Activated T-cell treated with anti-CD3 and anti-CD28 coated beads, Interleukin-2, amount 50 U/mL, for 4 hours (primary cell): ENCODE results near the gene SERPINE3. TPM values are rescaled to one million over a fixed set of nuclear protein-coding genes. Genes with fewer than 3 reads are reported as not detected.

Experiments
- ATAC-seq, 2 donors: fragments of 200-7000 bp; cut with Tn5 transposase; one replicate each; pipeline ENCODE4 v1.10.0; 2021
- DNase-seq: peaks from one replicate; pipeline ENCODE4 v3.0.0-alpha.2; 2020
- H3K27me3 Mint-ChIP-seq: one replicate; pipeline ENCODE4 v1.8.0; 2021; ENCODE audit warnings: low read depth, mixed read lengths
- H3K36me3 Mint-ChIP-seq: one replicate; pipeline ENCODE4 v1.8.0; 2022; ENCODE audit warnings: mixed read lengths; ENCODE audit not compliant: insufficient read depth
- H3K4me1 Mint-ChIP-seq: one replicate; pipeline ENCODE4 v1.8.0; 2021; ENCODE audit warnings: low read depth, mixed read lengths
- H3K4me3 Mint-ChIP-seq: one replicate; pipeline ENCODE4 v1.8.0; 2021; ENCODE audit warnings: mild to moderate bottlenecking, moderate library complexity, mixed read lengths
- H3K9me3 Mint-ChIP-seq: one replicate; pipeline ENCODE4 v1.8.0; 2021; ENCODE audit warnings: mixed read lengths
- total RNA-seq, 3 donors: library from RNA; stranded (reverse); gene quantifications; one replicate each; pipeline ENCODE4 v1.2.1, GENCODE V29; 2021

The SERPINE3 gene
- total RNA-seq, 3 donors from 2014 or later: not detected

GRCh38 chr13:51361106-51361505 is 21.6 kb downstream of the SERPINE3 start:
- DNase-seq (no peak), ATAC-seq (no peak)
- no peak overlapping the region for H3K4me3 Mint-ChIP-seq
- no peaks in the 10 kb centered on the region for H3K4me1 Mint-ChIP-seq
- no peaks in the 10 kb centered on the region for H3K27me3 Mint-ChIP-seq
- H3K9me3 Mint-ChIP-seq: no peaks in the 10 kb centered on the region
- peaks cover 29% of the 10 kb centered on the region for H3K36me3 Mint-ChIP-seq

- H3K27me3 Mint-ChIP-seq: no peaks in the 10 kb centered on the region
- H3K36me3 Mint-ChIP-seq: peaks cover 37% of the 10 kb centered on the region
- no peak for DNase-seq
- no peak for ATAC-seq
- no peak overlapping the region for H3K4me3 Mint-ChIP-seq
- H3K9me3 Mint-ChIP-seq: no peaks in the 10 kb centered on the region
- H3K4me1 Mint-ChIP-seq: no peaks in the 10 kb centered on the region
Measured at GRCh38 chr13:51363625-51364024, 24.1 kb downstream of the SERPINE3 start.

GRCh38 chr13:51364404-51365008 is 25.0 kb downstream of the SERPINE3 start:
- no peak overlapping the region for H3K4me3 Mint-ChIP-seq
- H3K27me3 Mint-ChIP-seq: no peaks in the 10 kb centered on the region
- H3K36me3 Mint-ChIP-seq: peaks cover 43% of the 10 kb centered on the region
- no peaks in the 10 kb centered on the region for H3K9me3 Mint-ChIP-seq
- no peaks in the 10 kb centered on the region for H3K4me1 Mint-ChIP-seq
- DNase-seq: no peak
- no peak for ATAC-seq

GRCh38 chr13:51370116-51370515 is 30.6 kb downstream of the SERPINE3 start:
- H3K9me3 Mint-ChIP-seq: no peaks in the 10 kb centered on the region
- ATAC-seq (no peak), DNase-seq (no peak)
- H3K4me3 Mint-ChIP-seq: no peak overlapping the region
- H3K36me3 Mint-ChIP-seq: peaks cover 31% of the 10 kb centered on the region
- H3K27me3 Mint-ChIP-seq: no peaks in the 10 kb centered on the region
- H3K4me1 Mint-ChIP-seq: no peaks in the 10 kb centered on the region

GRCh38 chr13:51370811-51371210 is 31.3 kb downstream of the SERPINE3 start:
- ATAC-seq (no peak), DNase-seq (no peak)
- Mint-ChIP-seq H3K27me3 (no peaks in the 10 kb centered on the region), H3K4me1 (no peaks in the 10 kb centered on the region), H3K9me3 (no peaks in the 10 kb centered on the region), H3K36me3 (peaks cover 34% of the 10 kb centered on the region), H3K4me3 (no peak overlapping the region)

- H3K4me1 Mint-ChIP-seq: no peaks in the 10 kb centered on the region
- ATAC-seq (no peak), DNase-seq (no peak)
- no peaks in the 10 kb centered on the region for H3K27me3 Mint-ChIP-seq
- no peak overlapping the region for H3K4me3 Mint-ChIP-seq
- H3K36me3 Mint-ChIP-seq: peaks cover 33% of the 10 kb centered on the region
- H3K9me3 Mint-ChIP-seq: no peaks in the 10 kb centered on the region
Measured at GRCh38 chr13:51371768-51372399, 32.4 kb downstream of the SERPINE3 start.

- ATAC-seq (no peak), DNase-seq (no peak)
- Mint-ChIP-seq H3K4me1 (no peaks in the 10 kb centered on the region), H3K4me3 (no peak overlapping the region), H3K36me3 (peaks cover 39% of the 10 kb centered on the region), H3K27me3 (no peaks in the 10 kb centered on the region), H3K9me3 (no peaks in the 10 kb centered on the region)
Measured at GRCh38 chr13:51373451-51373850, 34.0 kb downstream of the SERPINE3 start.

- H3K27me3 Mint-ChIP-seq: no peaks in the 10 kb centered on the region
- H3K4me1 Mint-ChIP-seq: no peaks in the 10 kb centered on the region
- H3K9me3 Mint-ChIP-seq: no peaks in the 10 kb centered on the region
- no peak overlapping the region for H3K4me3 Mint-ChIP-seq
- DNase-seq (no peak), ATAC-seq (no peak)
- H3K36me3 Mint-ChIP-seq: peaks cover 33% of the 10 kb centered on the region
Measured at GRCh38 chr13:51380269-51380668, 40.8 kb downstream of the SERPINE3 start.

GRCh38 chr13:51385114-51385513 is 45.6 kb downstream of the SERPINE3 start:
- ATAC-seq (no peak), DNase-seq (no peak)
- Mint-ChIP-seq H3K9me3 (no peaks in the 10 kb centered on the region), H3K36me3 (peaks cover 19% of the 10 kb centered on the region), H3K4me1 (peaks cover 5% of the 10 kb centered on the region), H3K27me3 (no peaks in the 10 kb centered on the region), H3K4me3 (no peak overlapping the region)

GRCh38 chr13:51394724-51395123 is 55.2 kb downstream of the SERPINE3 start:
- Mint-ChIP-seq H3K4me1 (peaks cover 32% of the 10 kb centered on the region), H3K9me3 (no peaks in the 10 kb centered on the region), H3K36me3 (peaks cover 23% of the 10 kb centered on the region), H3K27me3 (no peaks in the 10 kb centered on the region), H3K4me3 (no peak overlapping the region)
- no peak for ATAC-seq
- DNase-seq: no peak

GRCh38 chr13:51396352-51396751 is 56.9 kb downstream of the SERPINE3 start:
- H3K27me3 Mint-ChIP-seq: no peaks in the 10 kb centered on the region
- no peak overlapping the region for H3K4me3 Mint-ChIP-seq
- H3K36me3 Mint-ChIP-seq: peaks cover 30% of the 10 kb centered on the region
- ATAC-seq (no peak), DNase-seq (no peak)
- H3K4me1 Mint-ChIP-seq: peaks cover 44% of the 10 kb centered on the region
- H3K9me3 Mint-ChIP-seq: no peaks in the 10 kb centered on the region

GRCh38 chr13:51397262-51397941 is 57.9 kb downstream of the SERPINE3 start:
- DNase-seq (no peak), ATAC-seq (no peak)
- H3K9me3 Mint-ChIP-seq: no peaks in the 10 kb centered on the region
- H3K4me1 Mint-ChIP-seq: peaks cover 50% of the 10 kb centered on the region
- H3K4me3 Mint-ChIP-seq: no peak overlapping the region
- no peaks in the 10 kb centered on the region for H3K27me3 Mint-ChIP-seq
- peaks cover 29% of the 10 kb centered on the region for H3K36me3 Mint-ChIP-seq

GRCh38 chr13:51405176-51405575 is 65.7 kb downstream of the SERPINE3 start:
- Mint-ChIP-seq H3K27me3 (no peaks in the 10 kb centered on the region), H3K4me3 (no peak overlapping the region), H3K4me1 (peaks cover 57% of the 10 kb centered on the region), H3K36me3 (peaks cover 26% of the 10 kb centered on the region), H3K9me3 (no peaks in the 10 kb centered on the region)
- DNase-seq (no peak), ATAC-seq (no peak)

GRCh38 chr13:51412431-51412830 is 72.9 kb downstream of the SERPINE3 start:
- peaks cover 8% of the 10 kb centered on the region for H3K9me3 Mint-ChIP-seq
- DNase-seq: no peak
- no peak for ATAC-seq
- no peak overlapping the region for H3K4me3 Mint-ChIP-seq
- H3K27me3 Mint-ChIP-seq: no peaks in the 10 kb centered on the region
- H3K36me3 Mint-ChIP-seq: peaks cover 40% of the 10 kb centered on the region
- peaks cover 44% of the 10 kb centered on the region for H3K4me1 Mint-ChIP-seq
